ENCODE results near the gene FUNDC1.

- TF ChIP-seq CTCF (IDR thresholded peaks at IDR 0.05; ENCODE audit: borderline replicate concordance, extremely low read depth, low read length, poor library complexity, severe bottlenecking) (no peak), EZH2 (IDR thresholded peaks at IDR 0.05; ENCODE audit: borderline replicate concordance, low read depth, low read length, severe bottlenecking) (no peak)
Observed at GRCh38 chrX:44474410-44474809, 68.2 kb downstream of the FUNDC1 start.

All from DND-41 (cell line).